GM23338 (cell line): Measurements from ENCODE around the gene CCDC82. TPM values are rescaled to one million over a fixed set of nuclear protein-coding genes. Genes with fewer than 3 reads are reported as not detected.
A peak's percentile ranks its signal among the peaks of the same experiment; 100 is the strongest.

Experiments used
- ATAC-seq: fragments of 200-7000 bp; cut with Tn5 transposase; 3 replicates; pipeline ENCODE4 v1.9.1; 2020
- DNase-seq: peaks from one replicate; pipeline ENCODE4 v3.0.0-alpha.2; 2015; ENCODE audit warnings: low spot score
- H2AFZ ChIP-seq: fragments of 200-600 bp; sonication (generic); 2 replicates; pipeline ENCODE4 v1.8.0; 2016; ENCODE audit warnings: antibody characterized with exemption, mild to moderate bottlenecking, moderate library complexity
- H3F3A ChIP-seq: fragments of 200-600 bp; sonication (generic); replicated peaks from 2 replicates; pipeline ENCODE4 v1.8.0; 2017; ENCODE audit warnings: antibody characterized with exemption, mixed run types, low read depth
- H3K27ac ChIP-seq: fragments of 200-600 bp; sonication (generic); 2 replicates; pipeline ENCODE4 v1.6.1; 2016; ENCODE audit warnings: low read depth
- H3K27me3 ChIP-seq: fragments of 200-600 bp; sonication (generic); 2 replicates; pipeline ENCODE4 v1.8.0; 2016; ENCODE audit warnings: mild to moderate bottlenecking, mixed run types, moderate library complexity; ENCODE audit not compliant: insufficient read depth
- H3K36me3 ChIP-seq: fragments of 200-600 bp; sonication (generic); 2 replicates; pipeline ENCODE4 v1.8.0; 2016; ENCODE audit warnings: mild to moderate bottlenecking; ENCODE audit not compliant: insufficient read depth
- H3K4me1 ChIP-seq: fragments of 200-600 bp; sonication (generic); 2 replicates; pipeline ENCODE4 v1.8.0; 2016; ENCODE audit warnings: mild to moderate bottlenecking, moderate library complexity; ENCODE audit not compliant: insufficient read depth
- H3K4me2 ChIP-seq: fragments of 200-600 bp; sonication (generic); 2 replicates; pipeline ENCODE4 v1.7.1; 2017; ENCODE audit warnings: mixed run types
- H3K4me3 ChIP-seq: fragments of 200-600 bp; sonication (generic); 2 replicates; pipeline ENCODE4 v1.6.1; 2016; ENCODE audit warnings: mixed run types
- H3K79me2 ChIP-seq: fragments of 200-600 bp; sonication (generic); replicated peaks from 2 replicates; pipeline ENCODE4 v1.8.0; 2017; ENCODE audit warnings: mild to moderate bottlenecking; ENCODE audit not compliant: insufficient read depth
- H3K9me2 ChIP-seq: fragments of 200-600 bp; sonication (generic); 2 replicates; pipeline ENCODE4 v1.8.0; 2017; ENCODE audit not compliant: insufficient read depth
- H4K20me1 ChIP-seq: fragments of 200-600 bp; sonication (generic); replicated peaks from 2 replicates; pipeline ENCODE4 v1.8.0; 2017; ENCODE audit warnings: mild to moderate bottlenecking; ENCODE audit not compliant: insufficient read depth
- H3K27ac Mint-ChIP-seq: 2 replicates; pipeline ENCODE4 v1.8.0; 2020; ENCODE audit warnings: inconsistent platforms, mild to moderate bottlenecking, moderate library complexity, mixed read lengths
- H3K27me3 Mint-ChIP-seq: 3 replicates; pipeline ENCODE4 v1.8.0; 2022; ENCODE audit warnings: low read depth, mild to moderate bottlenecking, moderate library complexity, mixed read lengths, inconsistent platforms; ENCODE audit not compliant: insufficient read depth, poor library complexity
- H3K36me3 Mint-ChIP-seq: 3 replicates; pipeline ENCODE4 v1.8.0; 2021; ENCODE audit warnings: low read depth, mild to moderate bottlenecking, inconsistent platforms, moderate library complexity, mixed read lengths
- H3K4me1 Mint-ChIP-seq: 3 replicates; pipeline ENCODE4 v1.8.0; 2020; ENCODE audit warnings: mild to moderate bottlenecking, inconsistent platforms, mixed read lengths
- H3K4me3 Mint-ChIP-seq: 3 replicates; pipeline ENCODE4 v1.8.0; 2021; ENCODE audit warnings: moderate library complexity, mild to moderate bottlenecking, inconsistent platforms, mixed read lengths
- H3K9me3 Mint-ChIP-seq: 3 replicates; pipeline ENCODE4 v1.8.0; 2020; ENCODE audit warnings: moderate library complexity, mild to moderate bottlenecking, inconsistent platforms, mixed read lengths
- CREB1 ChIP-seq: fragments of 250-450 bp; sonication (Bioruptor Pico); IDR thresholded peaks from 2 replicates; pipeline ENCODE4 v1.5.0; 2020; ENCODE audit warnings: low read depth, mild to moderate bottlenecking, moderate library complexity
- EZH2 ChIP-seq: fragments of 200-600 bp; sonication (generic); IDR thresholded peaks from one replicate; pipeline ENCODE4 v1.8.0; 2017; ENCODE audit warnings: antibody characterized with exemption, mild to moderate bottlenecking, low read depth; ENCODE audit not compliant: unreplicated experiment
- EZH2phosphoT487 ChIP-seq: fragments of 200-600 bp; sonication (generic); IDR thresholded peaks from one replicate; pipeline ENCODE4 v1.8.1; 2018; ENCODE audit warnings: antibody characterized with exemption; ENCODE audit not compliant: unreplicated experiment
- JUNB ChIP-seq: IDR thresholded peaks from one replicate; pipeline ENCODE4 v1.6.1; 2016; ENCODE audit warnings: antibody characterized with exemption; ENCODE audit not compliant: unreplicated experiment
- NANOG ChIP-seq: IDR thresholded peaks from 2 replicates; pipeline ENCODE4 v1.6.1; 2016; ENCODE audit warnings: antibody characterized with exemption, borderline replicate concordance
- STAT1 ChIP-seq: IDR thresholded peaks from one replicate; pipeline ENCODE4 v1.6.1; 2016; ENCODE audit warnings: antibody characterized with exemption; ENCODE audit not compliant: unreplicated experiment
- ZNF114 ChIP-seq: fragments of 250-450 bp; sonication (Bioruptor Pico); IDR thresholded peaks from 2 replicates; pipeline ENCODE4 v1.5.0; 2020; ENCODE audit warnings: mild to moderate bottlenecking, moderate library complexity
- ZNF331 ChIP-seq: fragments of 250-450 bp; sonication (Bioruptor Pico); IDR thresholded peaks from 2 replicates; pipeline ENCODE4 v1.5.0; 2020; ENCODE audit warnings: low read depth, mild to moderate bottlenecking, moderate library complexity
- polyA plus RNA-seq: library from polyadenylated mRNA; unstranded; fragments of >200 nt; fragmentation: Nextera tagmentation; extraction: Ambion mirVana; gene quantifications from 2 replicates; pipeline ENCODE4 v1.2.1, GENCODE V29; 2016
- total RNA-seq: library from RNA; depleted of rRNA; stranded (reverse); fragments of >200 nt; shearing (Covaris generic); gene quantifications from 2 replicates; pipeline ENCODE4 v1.2.3, GENCODE V29; 2014
- TF ChIP-seq, protein P1 (sequence below): fragments of 250-450 bp; sonication (Bioruptor Pico); IDR thresholded peaks from 2 replicates; pipeline ENCODE4 v1.5.0; 2020; ENCODE audit warnings: mild to moderate bottlenecking, moderate library complexity
- TF ChIP-seq, protein P2 (sequence below): IDR thresholded peaks from 2 replicates; pipeline ENCODE4 v1.6.1; 2016; ENCODE audit warnings: antibody characterized with exemption
- TF ChIP-seq, protein P3 (sequence below): IDR thresholded peaks from one replicate; pipeline ENCODE4 v1.6.1; 2018; ENCODE audit warnings: antibody characterized with exemption; ENCODE audit not compliant: unreplicated experiment
- TF ChIP-seq, protein P4 (sequence below), 2 experiments: fragments of 200-600 bp in 1 of 2; sonication (generic) in 1 of 2; conservative IDR thresholded peaks; 2 replicates each; pipeline versions ENCODE4 v1.5.1 to v1.6.1; 2016 to 2017; ENCODE audit warnings: antibody characterized with exemption in 2 of 2, low read depth in 2 of 2, mild to moderate bottlenecking in 2 of 2, moderate library complexity in 1 of 2

CCDC82 gene
- total and polyA plus RNA-seq, 2 experiments from 2014 or later: 15.7 to 45.8 TPM

DNA sequence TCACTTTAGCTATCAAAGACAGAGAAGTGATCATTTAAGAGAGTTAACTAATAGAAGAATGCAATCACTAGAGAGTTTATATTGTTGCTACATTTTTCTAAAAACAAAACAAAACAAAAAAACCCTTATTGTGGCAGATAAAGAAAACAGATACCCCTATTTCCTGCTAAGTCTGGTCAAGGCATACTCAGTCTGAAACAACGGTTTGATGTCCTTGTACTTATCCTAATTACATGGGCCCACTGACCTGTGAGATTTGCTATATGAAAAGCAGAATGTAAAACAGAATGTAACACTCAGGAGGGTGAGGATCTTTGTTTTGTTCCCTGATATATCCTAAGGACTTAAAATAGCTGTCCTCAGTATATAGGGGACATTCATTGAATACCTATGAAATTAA is 71.3 kb downstream of the CCDC82 start (continued):
- TF ChIP-seq, protein P1, sequence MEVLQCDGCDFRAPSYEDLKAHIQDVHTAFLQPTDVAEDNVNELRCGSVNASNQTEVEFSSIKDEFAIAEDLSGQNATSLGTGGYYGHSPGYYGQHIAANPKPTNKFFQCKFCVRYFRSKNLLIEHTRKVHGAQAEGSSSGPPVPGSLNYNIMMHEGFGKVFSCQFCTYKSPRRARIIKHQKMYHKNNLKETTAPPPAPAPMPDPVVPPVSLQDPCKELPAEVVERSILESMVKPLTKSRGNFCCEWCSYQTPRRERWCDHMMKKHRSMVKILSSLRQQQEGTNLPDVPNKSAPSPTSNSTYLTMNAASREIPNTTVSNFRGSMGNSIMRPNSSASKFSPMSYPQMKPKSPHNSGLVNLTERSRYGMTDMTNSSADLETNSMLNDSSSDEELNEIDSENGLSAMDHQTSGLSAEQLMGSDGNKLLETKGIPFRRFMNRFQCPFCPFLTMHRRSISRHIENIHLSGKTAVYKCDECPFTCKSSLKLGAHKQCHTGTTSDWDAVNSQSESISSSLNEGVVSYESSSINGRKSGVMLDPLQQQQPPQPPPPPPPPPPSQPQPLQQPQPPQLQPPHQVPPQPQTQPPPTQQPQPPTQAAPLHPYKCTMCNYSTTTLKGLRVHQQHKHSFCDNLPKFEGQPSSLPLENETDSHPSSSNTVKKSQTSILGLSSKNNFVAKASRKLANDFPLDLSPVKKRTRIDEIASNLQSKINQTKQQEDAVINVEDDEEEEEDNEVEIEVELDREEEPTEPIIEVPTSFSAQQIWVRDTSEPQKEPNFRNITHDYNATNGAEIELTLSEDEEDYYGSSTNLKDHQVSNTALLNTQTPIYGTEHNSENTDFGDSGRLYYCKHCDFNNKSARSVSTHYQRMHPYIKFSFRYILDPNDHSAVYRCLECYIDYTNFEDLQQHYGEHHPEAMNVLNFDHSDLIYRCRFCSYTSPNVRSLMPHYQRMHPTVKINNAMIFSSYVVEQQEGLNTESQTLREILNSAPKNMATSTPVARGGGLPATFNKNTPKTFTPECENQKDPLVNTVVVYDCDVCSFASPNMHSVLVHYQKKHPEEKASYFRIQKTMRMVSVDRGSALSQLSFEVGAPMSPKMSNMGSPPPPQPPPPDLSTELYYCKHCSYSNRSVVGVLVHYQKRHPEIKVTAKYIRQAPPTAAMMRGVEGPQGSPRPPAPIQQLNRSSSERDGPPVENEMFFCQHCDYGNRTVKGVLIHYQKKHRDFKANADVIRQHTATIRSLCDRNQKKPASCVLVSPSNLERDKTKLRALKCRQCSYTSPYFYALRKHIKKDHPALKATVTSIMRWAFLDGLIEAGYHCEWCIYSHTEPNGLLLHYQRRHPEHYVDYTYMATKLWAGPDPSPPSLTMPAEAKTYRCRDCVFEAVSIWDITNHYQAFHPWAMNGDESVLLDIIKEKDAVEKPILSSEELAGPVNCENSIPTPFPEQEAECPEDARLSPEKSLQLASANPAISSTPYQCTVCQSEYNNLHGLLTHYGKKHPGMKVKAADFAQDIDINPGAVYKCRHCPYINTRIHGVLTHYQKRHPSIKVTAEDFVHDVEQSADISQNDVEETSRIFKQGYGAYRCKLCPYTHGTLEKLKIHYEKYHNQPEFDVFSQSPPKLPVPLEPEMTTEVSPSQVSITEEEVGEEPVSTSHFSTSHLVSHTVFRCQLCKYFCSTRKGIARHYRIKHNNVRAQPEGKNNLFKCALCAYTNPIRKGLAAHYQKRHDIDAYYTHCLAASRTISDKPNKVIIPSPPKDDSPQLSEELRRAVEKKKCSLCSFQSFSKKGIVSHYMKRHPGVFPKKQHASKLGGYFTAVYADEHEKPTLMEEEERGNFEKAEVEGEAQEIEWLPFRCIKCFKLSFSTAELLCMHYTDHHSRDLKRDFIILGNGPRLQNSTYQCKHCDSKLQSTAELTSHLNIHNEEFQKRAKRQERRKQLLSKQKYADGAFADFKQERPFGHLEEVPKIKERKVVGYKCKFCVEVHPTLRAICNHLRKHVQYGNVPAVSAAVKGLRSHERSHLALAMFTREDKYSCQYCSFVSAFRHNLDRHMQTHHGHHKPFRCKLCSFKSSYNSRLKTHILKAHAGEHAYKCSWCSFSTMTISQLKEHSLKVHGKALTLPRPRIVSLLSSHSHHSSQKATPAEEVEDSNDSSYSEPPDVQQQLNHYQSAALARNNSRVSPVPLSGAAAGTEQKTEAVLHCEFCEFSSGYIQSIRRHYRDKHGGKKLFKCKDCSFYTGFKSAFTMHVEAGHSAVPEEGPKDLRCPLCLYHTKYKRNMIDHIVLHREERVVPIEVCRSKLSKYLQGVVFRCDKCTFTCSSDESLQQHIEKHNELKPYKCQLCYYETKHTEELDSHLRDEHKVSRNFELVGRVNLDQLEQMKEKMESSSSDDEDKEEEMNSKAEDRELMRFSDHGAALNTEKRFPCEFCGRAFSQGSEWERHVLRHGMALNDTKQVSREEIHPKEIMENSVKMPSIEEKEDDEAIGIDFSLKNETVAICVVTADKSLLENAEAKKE (CRISPR knock-in tag): no peak
- TF ChIP-seq CREB1: no peak
- TF ChIP-seq ZNF114 (CRISPR knock-in tag): no peak

DNA sequence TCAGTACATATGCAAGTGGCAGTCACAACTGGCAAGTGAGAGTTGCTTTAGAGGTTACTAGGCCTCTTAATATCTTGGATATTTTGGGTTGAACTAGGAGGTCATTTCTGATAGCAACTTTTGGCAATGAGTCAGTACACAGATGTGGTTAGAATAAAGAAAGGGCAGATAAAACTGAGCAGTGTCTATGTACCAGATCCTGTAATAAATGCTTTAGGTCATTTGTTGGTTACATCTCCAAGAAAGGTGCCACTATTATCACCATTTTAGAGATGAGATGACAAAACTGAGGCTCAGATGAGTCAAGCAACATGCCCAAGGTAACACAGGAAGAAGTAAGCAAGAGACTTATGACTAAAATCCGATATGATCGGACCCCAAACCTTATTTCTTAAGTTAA is 71.7 kb downstream of the CCDC82 start:
- Histone ChIP-seq H3K4me2 (peak overlapping the region; percentile 19), H3K27me3 (no peaks in the 10 kb centered on the region), H3K36me3 (no peaks in the 10 kb centered on the region), H4K20me1 (no peaks in the 10 kb centered on the region), H3K27ac (0 out of 2 replicates have a peak overlapping the region, but pooled peaks have one; percentile 17), H2AFZ (no peak overlapping the region), H3K4me3 (no peak overlapping the region), H3F3A (no peaks in the 10 kb centered on the region), H3K4me1 (peaks cover 44% of the 10 kb centered on the region), H3K79me2 (peaks cover 34% of the 10 kb centered on the region), H3K9me2 (peaks cover 5% of the 10 kb centered on the region; the same call in 1 of the 2 replicates)
- DNase-seq: no peak
- Mint-ChIP-seq H3K4me3 (no peak overlapping the region), H3K27ac (no peak overlapping the region), H3K4me1 (peaks cover 51% of the 10 kb centered on the region), H3K27me3 (no peaks in the 10 kb centered on the region), H3K36me3 (no peaks in the 10 kb centered on the region; the same call in 2 of the 3 replicates), H3K9me3 (no peaks in the 10 kb centered on the region)
- no peak for ATAC-seq
- TF ChIP-seq, protein P2, sequence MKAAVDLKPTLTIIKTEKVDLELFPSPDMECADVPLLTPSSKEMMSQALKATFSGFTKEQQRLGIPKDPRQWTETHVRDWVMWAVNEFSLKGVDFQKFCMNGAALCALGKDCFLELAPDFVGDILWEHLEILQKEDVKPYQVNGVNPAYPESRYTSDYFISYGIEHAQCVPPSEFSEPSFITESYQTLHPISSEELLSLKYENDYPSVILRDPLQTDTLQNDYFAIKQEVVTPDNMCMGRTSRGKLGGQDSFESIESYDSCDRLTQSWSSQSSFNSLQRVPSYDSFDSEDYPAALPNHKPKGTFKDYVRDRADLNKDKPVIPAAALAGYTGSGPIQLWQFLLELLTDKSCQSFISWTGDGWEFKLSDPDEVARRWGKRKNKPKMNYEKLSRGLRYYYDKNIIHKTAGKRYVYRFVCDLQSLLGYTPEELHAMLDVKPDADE: no peak
- TF ChIP-seq STAT1 (no peak), ZNF331 (CRISPR knock-in tag) (no peak), JUNB (no peak), CREB1 (no peak), NANOG (no peak), EZH2phosphoT487 (no peak), EZH2 (no peak)
- TF ChIP-seq, protein P3, sequence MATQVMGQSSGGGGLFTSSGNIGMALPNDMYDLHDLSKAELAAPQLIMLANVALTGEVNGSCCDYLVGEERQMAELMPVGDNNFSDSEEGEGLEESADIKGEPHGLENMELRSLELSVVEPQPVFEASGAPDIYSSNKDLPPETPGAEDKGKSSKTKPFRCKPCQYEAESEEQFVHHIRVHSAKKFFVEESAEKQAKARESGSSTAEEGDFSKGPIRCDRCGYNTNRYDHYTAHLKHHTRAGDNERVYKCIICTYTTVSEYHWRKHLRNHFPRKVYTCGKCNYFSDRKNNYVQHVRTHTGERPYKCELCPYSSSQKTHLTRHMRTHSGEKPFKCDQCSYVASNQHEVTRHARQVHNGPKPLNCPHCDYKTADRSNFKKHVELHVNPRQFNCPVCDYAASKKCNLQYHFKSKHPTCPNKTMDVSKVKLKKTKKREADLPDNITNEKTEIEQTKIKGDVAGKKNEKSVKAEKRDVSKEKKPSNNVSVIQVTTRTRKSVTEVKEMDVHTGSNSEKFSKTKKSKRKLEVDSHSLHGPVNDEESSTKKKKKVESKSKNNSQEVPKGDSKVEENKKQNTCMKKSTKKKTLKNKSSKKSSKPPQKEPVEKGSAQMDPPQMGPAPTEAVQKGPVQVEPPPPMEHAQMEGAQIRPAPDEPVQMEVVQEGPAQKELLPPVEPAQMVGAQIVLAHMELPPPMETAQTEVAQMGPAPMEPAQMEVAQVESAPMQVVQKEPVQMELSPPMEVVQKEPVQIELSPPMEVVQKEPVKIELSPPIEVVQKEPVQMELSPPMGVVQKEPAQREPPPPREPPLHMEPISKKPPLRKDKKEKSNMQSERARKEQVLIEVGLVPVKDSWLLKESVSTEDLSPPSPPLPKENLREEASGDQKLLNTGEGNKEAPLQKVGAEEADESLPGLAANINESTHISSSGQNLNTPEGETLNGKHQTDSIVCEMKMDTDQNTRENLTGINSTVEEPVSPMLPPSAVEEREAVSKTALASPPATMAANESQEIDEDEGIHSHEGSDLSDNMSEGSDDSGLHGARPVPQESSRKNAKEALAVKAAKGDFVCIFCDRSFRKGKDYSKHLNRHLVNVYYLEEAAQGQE: no peak
- TF ChIP-seq, protein P4, sequence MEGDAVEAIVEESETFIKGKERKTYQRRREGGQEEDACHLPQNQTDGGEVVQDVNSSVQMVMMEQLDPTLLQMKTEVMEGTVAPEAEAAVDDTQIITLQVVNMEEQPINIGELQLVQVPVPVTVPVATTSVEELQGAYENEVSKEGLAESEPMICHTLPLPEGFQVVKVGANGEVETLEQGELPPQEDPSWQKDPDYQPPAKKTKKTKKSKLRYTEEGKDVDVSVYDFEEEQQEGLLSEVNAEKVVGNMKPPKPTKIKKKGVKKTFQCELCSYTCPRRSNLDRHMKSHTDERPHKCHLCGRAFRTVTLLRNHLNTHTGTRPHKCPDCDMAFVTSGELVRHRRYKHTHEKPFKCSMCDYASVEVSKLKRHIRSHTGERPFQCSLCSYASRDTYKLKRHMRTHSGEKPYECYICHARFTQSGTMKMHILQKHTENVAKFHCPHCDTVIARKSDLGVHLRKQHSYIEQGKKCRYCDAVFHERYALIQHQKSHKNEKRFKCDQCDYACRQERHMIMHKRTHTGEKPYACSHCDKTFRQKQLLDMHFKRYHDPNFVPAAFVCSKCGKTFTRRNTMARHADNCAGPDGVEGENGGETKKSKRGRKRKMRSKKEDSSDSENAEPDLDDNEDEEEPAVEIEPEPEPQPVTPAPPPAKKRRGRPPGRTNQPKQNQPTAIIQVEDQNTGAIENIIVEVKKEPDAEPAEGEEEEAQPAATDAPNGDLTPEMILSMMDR (conservative IDR thresholded peaks at IDR 0.05; ENCODE audit: low read depth in 2 of 2): no peak
